Activated CD4-positive, alpha-beta T cell treated with anti-CD3 and anti-CD28 coated beads, Interleukin-2, amount 50 U/mL, for 4 hours (primary cell): ENCODE measurements around the gene MTM1.

ENCODE experiments used
- DNase-seq, 2 experiments: peaks; one replicate each; pipeline ENCODE4 v3.0.0-alpha.2; 2020

MTM1 gene

DNA sequence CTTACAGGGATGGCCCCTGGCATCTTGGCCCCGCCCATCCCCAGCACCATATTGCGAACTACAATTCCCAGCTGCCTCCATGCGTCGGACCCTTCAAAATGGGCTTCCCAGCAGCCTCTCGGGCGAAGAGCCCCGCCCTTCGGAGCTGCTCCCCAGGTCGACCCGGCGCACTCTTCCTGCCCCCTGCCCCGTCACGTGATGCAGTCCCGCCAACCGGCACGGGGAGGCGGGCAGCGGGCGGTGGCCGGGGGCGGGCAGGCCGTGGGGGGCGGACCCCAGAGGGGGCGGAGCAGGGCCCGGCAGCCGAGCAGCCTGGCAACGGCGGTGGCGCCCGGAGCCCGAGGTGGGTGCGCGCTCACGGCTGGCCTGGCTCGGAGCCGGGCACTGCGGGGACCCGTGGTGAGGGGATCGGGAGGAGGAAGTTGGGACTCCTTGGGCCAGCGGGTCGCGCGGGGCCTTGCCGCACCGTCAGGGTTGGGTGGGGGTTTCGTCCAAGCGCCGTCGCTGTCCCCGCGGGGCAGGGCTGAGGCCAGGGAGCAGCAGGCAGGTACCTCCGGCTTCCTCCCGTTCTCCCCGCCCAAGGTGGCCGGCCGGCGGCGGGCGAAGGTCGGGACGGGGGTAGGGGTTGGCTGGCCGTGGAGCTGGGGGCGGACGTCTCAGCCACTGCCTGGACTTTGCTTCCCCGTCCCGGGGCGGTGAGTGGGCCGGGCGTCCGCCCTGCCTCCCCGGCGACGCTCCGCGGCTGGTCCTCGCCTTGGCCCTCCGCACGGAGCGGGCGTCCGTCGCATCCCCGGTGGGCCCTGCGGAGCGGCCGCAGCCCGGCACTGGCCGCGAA, at the start of gene MTM1:
Gene MTM1, plus strand, starts transcription at position 302 of the 835 bp plus-strand sequence. CDS start 23,994 bp downstream, outside the sequence.
- peak; percentile 86 to 89 for DNase-seq

DNA sequence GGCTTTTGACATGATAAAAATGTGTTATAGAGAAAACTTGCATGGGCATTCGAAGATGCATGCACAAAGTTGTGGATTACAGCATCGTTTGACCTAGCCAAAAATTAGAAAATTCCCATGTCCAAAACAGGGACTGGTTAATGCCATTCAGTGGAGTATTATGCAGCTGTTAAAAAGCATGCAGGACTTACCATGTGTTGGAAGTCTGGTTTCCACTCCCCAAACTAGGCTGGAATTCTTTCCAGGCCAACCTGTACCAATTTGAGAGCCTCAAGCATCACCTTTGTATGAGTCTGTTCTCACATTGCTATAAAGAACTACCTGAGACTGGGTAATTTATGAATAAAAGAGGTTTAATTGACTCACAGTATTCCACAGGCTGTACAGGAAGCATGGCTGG, 45.9 kb upstream of the MTM1 start:
- no peak for DNase-seq

DNA sequence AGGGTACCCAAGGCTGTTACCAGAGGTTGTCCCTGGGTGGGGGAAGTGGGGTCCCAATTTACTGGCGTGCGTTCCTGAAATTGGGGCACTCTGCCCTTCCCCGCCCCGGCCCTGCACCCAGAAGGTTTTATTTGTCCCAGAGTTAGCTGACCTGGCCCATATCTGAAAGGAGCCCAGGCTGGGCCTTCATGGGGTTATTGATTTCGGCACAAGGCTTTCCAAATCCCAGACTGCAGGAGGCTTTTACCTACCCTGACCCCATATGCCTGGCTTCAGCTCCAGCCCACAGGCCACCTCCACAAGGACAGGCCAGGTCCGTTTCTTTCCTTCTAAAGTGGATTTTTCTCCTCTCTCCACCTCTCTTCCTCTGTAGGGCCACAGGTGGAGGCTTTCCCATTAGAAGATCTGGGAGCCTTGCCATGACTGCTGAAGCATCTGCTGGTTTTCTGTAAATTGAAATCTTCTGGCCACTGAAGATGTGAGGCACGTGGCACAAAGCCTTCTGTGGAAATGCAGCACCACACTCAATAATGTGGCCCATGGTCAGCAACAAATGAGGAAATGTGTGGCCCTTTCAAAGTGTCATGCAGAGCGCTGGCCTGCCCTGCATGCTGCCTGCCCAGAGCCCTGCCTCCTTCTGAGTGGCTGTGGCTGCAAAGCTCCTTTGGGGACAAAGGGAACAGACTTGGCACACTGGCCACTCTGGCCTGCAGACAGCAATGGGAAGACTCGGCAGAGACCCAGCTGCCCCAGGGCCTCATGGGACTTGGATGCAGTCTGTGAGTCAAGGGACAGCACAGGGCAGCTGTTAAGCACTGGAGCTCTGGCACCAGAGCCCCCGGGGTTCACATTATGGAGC, 43.1 kb upstream of the MTM1 start:
- DNase-seq: no peak

DNA sequence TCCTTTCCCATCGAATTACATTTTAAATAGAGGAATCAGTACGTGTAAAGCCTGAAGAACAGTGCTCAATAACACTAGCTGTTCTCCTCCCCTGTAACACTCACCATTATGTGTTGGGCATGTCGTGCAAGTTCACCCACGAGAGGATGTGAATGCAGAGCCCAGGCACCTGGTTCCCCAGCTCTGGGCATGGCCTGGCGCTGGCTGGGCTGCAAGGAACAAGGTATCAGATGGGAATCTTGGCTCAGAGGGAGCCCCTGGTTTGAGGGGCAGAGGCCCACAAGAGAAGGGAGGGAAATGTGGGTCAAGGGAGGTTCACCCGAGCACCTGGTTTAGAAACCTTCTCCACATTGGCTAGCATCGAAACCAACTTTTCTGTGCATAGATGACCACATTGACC, 41.7 kb upstream of the MTM1 start:
- no peak for DNase-seq

DNA sequence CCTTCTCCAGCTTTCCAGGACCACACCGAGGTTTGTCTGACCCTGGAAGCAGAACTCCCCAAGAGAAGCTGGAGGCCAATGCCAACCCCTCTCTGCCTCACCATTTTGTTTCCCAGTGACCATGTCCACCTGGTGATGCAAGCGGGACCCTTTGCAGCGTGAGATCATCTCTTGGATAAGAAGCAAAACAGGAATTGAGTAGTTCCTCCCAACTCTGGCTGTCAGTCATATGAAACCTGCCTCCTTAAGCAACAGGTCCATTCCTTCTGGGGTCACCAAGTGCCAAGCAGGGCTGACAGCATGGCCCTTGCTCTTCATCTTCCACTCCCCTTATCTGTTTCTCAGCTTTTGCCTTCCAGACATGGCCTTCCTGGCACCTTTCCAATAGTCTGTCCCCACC, 41.3 kb upstream of the MTM1 start:
- DNase-seq: no peak

DNA sequence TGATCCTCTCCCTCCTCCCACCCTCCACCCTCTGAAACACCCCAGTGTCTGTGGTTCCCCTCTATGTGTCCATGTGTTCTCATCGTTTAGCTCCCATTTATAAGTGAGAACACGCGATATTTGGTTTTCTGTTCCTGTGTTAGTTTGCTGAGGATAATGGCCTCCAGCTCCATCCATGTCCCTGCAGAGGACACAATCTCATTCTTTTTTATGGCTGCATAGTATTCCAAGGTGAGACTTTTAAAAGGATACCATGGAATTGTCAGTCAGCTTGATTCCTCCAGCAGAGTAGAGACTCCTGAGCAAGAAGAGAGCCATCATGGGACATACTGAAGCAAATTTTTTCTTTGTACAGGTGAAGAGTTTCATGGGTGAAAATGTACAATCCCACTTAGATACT, 38.8 kb upstream of the MTM1 start:
- no peak for DNase-seq

DNA sequence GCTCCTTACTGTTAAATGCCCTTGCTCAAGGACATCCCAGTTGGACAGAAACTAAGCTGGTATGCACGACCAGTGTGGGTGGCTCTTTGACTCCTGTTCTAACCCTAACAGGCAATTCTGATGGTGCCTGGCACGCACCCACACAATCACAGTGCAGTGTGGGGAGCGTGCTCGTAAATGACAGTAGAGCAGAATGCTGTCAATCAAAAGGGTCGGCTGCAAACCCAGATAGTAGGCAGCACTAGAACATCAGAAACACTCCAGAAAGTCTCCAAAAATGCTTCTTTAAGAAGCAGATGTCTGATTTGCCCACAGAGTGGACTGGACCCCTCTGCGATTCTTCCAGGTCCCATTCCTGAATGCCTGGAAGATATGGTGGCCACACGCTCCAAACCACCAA, 37.6 kb upstream of the MTM1 start:
- no peak for DNase-seq

DNA sequence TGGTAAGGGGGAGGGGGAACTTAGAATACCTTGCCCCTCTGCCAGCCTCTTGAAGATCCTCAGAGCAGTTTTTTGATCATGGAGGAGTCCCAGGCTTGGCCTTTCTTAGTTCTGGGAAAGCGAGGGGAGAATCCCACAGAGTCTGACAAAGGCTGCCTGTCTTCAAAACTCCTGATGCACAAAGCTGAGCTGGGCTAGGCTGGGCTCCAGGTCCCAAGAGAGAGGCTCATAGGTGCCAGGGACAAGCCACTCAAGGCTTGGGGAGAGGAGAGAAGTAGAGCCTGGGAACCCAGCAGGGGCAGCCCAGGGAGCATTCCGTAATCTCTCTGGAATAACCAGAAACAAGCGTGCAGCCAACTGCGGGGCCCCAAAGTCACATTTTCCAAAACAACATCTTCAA, 37.0 kb upstream of the MTM1 start:
- DNase-seq: no peak

DNA sequence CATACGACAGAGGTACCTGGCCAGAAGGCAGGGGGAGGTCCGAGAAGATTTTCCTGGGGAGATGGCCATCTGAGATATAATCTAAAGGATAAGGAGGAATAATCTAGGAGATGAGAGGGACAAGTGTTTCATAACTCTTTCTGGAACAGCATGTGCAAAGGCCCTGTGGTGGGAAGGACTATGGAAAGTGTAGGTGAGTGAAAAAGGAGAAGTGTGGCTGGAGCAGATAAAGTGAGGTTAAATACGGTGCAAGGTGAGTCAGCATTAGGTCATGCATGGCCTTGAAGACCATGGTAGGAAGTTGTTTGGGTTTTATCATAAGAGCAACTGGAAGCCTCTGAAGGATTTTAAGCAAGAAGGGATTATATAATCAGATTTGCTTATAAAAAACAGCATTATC, 34.6 kb upstream of the MTM1 start:
- DNase-seq: no peak

DNA sequence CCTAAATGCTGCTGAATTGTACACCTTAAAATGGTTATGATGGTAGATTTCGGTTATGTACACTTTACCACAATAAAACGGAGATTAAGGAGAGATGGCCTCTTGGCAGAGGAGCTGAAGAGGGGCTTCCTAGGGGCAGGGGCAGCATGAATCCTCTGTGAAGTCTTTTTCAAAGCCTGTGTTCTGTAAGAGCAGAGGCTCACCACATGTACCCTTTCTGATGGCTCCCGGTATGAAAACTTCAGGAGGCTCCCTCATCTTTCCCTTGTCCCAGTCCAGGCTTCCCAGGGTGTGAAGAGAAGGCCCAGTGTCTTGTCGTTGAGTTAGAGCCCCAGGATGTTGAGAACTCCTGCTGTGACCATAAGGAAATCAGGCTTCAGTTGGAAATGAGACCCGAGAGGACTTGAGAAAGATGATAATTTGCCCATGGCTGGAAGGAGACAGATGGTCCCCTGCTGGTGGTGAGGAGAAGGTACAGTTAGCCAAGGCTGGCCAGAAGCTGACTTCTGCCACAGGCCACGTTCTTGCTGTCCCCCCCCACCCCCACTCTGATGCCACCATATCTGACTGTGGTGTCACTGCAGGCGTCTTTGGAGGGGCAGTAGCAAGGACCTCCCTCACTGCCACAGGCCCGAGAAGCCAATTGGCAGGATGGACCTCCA, 31.8 kb upstream of the MTM1 start:
- no peak for DNase-seq

DNA sequence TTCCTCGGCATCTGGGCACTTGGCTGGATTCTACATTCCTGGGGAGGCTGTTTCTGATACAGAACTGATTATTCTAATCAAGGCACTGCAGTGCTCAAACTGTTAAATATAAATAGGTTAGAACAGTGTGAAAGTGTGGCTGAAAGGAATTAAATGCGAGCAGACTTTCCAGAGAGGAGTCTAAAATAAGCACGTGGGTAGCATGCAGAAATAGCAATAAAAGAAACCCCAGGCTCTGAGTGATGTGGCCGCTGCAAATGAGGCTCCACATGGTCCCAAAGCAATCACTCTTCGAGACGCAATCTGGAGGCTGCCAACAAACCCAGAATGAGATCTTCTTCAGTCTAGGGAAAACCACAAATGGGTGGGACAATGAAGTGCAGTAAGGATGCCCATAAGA, 30.6 kb upstream of the MTM1 start:
- no peak for DNase-seq

DNA sequence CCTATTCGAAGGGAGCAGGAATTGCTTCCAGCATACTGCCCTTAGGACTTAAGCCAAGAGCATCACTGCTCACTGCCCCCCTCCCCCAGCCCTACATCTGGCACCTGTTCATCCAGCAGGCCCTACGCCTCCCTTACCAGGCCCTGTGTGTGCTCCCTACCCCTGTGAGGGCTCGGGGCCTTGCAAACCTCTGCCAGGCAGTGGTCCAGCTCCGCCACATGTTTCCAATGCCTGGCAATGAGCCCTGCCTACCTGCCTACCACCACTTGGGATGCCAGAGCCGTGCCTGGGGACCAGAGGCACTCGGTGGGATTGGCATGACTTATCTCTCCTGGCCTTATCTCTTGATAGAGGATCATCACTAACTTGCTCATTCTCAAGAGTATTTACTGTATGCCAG, 27.5 kb upstream of the MTM1 start:
- no peak for DNase-seq

DNA sequence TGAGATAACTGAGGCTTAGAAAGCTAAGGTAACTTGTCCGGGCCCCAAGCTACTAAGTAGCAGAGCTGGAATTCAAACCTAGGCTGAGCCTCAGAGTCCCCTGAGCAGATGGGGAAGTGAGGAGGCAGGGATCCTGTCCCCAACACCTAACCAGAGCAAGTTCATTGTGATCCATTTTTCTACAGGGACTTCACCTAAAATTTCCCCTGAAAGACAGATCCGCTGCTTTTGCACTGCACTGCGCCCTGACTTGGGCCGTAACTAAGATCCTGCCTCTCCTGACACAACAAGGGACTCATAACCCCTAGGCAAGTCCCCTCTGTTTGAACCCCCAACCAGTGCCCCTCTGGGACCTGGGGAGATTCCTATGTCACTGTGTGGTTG, 25.6 kb upstream of the MTM1 start:
- DNase-seq: no peak

DNA sequence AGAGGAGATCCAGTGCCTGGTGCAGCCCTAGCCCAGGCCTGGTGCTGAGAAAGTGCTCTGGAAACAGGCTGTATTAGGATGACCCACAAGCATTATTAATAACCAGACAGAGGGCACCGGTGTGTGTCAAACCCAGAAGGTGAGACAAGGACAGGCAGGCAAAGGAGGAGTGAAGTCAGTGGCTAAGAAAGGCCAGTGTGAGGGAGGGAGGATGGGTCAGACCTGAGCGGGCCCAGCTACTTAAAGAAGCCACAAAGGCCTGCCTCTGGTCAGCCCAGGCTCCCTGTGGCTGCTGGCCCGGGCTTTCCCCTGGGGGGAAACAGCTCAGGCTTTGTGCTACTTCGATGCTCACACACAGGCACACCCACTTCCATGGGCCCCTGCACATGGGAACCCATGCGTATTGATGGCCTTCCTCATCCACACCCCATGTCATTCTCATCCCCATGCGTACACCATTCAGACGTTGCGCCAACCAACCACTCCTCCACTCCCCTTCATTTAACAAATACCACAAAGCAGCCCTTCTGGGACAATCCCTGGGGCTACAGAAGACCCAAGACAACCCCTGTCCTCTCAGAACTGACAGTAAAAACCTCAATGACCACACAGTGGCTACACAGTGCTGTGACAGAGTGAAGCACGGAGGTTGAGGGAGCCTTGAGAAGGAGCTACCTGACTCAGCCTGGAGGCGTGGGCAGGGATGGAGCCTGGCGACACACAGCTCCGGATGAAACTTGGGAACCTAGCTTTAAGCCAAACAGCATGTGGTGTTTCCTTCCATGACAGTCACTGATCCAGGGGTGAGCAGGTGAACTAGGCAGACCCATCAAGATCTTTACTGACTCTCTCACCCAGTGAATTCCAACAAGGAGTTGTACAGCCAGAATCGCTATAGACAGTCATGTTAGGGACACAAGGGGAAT, 24.9 kb upstream of the MTM1 start:
- no peak for DNase-seq

DNA sequence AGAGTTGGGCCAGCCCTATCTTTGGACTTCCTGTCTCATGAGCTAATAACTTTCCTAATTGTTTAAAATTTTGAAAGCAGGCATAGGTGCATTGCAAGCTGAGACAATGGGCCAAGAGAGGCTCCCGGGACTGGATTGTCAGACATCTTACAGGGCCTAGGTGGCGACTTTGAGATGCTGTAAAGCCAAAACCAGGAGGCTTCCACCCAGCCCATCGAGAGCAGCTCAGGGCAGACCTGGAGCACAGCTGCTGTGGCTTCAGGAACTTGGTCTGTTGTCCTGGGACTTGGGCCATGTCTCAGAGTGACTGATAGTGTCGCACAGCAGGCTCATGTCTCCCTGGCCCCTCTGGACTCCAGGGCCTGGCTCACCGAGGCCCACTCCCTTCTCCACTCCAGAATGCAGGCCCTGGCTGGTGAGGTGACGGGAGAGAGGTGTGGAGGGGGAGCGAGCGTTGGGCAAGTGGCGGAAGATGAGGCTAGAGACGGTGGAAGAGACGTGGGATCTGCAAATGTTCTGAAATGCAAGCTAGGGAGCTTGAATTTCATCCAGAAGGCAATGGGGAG, 24.1 kb upstream of the MTM1 start:
- DNase-seq: no peak

DNA sequence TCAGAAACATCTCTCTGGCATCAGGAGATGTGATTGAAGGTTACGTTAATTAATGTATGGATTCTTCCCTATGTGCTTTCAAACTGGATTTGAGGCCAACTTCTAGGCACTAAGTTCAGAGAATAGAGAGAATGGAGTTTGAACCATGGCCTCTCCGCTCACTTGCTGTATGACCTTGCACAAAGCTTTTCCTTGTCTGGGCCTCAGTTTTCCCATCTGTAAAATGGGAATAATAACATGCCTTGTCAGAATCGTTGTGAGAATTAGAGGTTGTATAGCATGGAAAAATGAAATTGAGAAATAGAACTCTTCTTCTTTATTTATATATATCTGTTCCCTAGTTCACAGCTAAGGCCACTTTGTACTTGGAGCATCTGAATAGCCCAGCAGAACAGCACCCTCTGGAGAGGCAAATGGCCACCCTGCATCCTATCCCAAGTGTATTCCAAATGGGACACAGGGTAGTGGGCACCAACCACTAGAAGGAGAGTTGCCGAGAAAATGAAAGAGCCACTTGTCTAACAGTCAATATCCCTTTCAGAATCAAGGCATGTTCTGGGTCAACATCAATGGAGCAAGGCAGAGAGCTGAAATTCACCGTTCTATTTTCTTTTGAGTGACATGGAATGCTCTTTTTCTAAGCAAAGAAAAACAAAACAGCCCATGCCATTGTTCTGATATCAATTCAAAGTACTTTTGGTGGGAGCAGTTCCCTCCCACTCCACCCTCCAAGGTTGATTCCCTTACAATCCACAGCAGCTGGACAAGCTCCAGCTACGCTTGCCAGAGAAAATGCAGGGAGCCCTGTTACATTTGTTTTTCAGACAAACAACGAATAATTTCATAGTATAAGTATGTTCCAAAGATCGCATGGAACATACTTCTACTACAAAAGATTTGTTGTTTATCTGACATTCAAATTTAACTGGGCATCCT, 23.3 kb upstream of the MTM1 start:
- no peak for DNase-seq

DNA sequence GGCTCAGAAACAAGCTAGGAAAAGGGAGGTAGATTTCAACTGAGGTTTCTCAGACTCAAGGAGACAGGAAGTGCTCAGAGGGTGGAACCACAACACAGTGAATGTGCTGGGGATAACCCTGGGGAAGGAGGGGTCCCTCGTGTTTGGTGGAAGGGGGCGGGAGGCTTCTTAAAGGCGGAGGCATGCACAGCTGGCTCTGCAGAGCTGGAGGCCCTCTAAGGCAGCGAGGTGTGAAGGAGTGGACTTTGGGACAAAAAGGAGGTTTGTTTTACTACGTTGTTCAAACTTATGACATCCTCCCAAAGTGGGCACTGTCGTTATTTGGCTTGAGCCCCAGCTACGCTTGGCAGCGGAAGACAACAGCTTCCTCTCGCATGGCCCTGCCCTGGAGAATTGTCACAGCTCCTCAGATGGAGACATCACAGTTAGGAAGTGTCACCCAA, 21.7 kb upstream of the MTM1 start:
- DNase-seq: peak in 1 of 2 experiments; percentile 17

DNA sequence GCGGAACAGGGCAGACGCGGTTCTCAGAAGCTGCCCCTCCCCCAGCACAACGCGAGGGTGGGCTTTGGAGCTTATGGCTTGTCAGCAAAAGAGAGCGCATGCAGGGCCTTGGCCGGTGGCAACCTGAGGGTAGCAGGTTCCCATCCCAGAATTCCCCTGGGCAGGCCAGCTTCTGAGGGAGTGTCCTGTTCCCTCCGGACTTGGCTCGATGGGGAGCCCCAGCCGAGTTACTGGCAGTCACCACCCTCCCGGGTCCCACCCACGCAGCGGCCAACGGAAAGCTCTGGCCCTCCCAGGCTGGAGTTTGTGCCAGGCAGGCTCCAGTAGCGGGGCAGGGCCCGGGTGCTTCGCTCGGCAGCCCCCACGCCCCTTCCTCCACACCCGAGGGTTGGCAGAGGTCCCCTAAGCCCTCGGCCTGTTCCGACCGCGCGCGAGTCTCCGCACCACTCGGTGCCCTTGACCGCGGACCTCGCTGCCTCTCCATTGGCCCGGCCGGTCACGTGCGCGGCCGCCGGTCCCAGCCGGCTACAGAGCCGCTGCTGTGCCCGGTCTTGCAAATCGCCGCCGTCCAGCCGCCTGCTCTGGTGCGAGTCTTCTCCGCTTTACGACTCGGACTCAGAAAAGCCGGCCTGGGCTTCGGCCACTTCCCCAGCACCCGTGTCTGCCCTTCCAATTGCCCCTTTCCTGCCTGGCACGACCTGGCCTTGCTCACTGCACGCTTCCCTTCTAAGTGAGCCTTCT, 20.9 kb upstream of the MTM1 start:
- DNase-seq: no peak

DNA sequence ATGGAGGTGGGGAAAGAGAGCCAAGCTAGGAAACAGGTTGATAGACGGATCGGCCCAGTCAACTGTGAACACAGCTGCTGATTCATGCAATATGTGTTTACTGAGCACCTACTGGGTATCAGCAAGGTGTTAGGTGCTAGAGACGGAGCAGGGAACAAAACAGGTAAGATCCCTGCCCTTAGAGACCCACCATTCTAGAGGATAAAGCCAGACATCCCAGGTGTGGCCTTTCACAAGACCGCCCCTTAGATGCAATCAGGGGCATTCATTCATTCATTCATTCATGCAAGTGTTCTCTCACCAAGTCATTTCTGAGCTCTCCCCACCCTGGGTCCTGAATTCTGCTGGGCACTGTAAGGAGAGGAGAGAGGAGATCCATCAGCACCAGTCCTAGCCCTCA, 20.2 kb upstream of the MTM1 start:
- no peak for DNase-seq

DNA sequence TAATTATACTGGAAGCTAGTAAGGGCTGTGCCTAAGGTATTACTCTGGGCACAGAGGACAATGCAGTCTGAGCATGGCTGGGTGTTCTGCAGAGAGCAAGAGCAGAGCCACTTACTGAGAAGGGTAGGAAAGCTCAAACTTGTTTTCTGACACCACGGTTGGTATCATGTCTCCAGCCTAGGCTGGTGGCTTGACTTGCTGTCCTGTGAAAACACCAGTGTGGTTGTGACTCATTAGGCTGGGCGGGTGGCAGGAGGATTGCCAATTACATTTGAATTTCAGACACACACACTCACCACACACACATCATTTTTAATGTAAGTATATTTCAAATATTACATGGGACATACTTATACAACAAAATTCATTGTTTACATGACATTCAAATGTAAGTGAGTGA, 19.7 kb upstream of the MTM1 start:
- no peak for DNase-seq
